ENCODE measurements around the gene ARSB.

ARSB gene

GRCh38 chr5:78805474-78806124 lies 179.5 kb downstream of the ARSB start:
- no peak for DNase-seq (ENCODE audit: low spot score)

GRCh38 chr5:78804995-78805394 lies 180.1 kb downstream of the ARSB start:
- DNase-seq (ENCODE audit: low spot score) = no peak

GRCh38 chr5:78803941-78804340 lies 181.2 kb downstream of the ARSB start:
- DNase-seq (ENCODE audit: low spot score) = no peak

GRCh38 chr5:78803353-78803752 lies 181.8 kb downstream of the ARSB start:
- no peak for DNase-seq (ENCODE audit: low spot score)

- no peak for DNase-seq (ENCODE audit: low spot score)
These were observed 183.7 kb downstream of the ARSB start for GRCh38 chr5:78801413-78801812.

- no peak for DNase-seq (ENCODE audit: low spot score)
These were observed 185.7 kb downstream of the ARSB start for GRCh38 chr5:78799266-78800017.

GRCh38 chr5:78798673-78799029 lies 186.5 kb downstream of the ARSB start:
- DNase-seq (ENCODE audit: low spot score) = no peak

GRCh38 chr5:78797936-78798672 lies 187.0 kb downstream of the ARSB start:
- DNase-seq (ENCODE audit: low spot score) = no peak

- DNase-seq (ENCODE audit: low spot score) = peak; percentile 14
These were observed 189.4 kb downstream of the ARSB start for GRCh38 chr5:78795757-78796156.

- DNase-seq (ENCODE audit: low spot score) = no peak
These were observed 190.4 kb downstream of the ARSB start for GRCh38 chr5:78794693-78795215.

- no peak for DNase-seq (ENCODE audit: low spot score)
These were observed 191.0 kb downstream of the ARSB start for GRCh38 chr5:78793907-78794662.

- no peak for DNase-seq (ENCODE audit: low spot score)
These were observed 192.6 kb downstream of the ARSB start for GRCh38 chr5:78792345-78793055.

GRCh38 chr5:78791501-78792100 lies 193.5 kb downstream of the ARSB start:
- no peak for DNase-seq (ENCODE audit: low spot score)

GRCh38 chr5:78787783-78788182 lies 197.3 kb downstream of the ARSB start:
- no peak for DNase-seq (ENCODE audit: low spot score)

- no peak for DNase-seq (ENCODE audit: low spot score)
These were observed 199.7 kb downstream of the ARSB start for GRCh38 chr5:78785454-78785853.

- DNase-seq (ENCODE audit: low spot score) = no peak
These were observed 201.5 kb downstream of the ARSB start for GRCh38 chr5:78783434-78784130.

- no peak for DNase-seq (ENCODE audit: low spot score)
These were observed 202.4 kb downstream of the ARSB start for GRCh38 chr5:78782728-78783127.

- no peak for DNase-seq (ENCODE audit: low spot score)
These were observed 203.4 kb downstream of the ARSB start for GRCh38 chr5:78781611-78782286.

GRCh38 chr5:78779771-78780616 lies 205.1 kb downstream of the ARSB start:
- DNase-seq (ENCODE audit: low spot score) = no peak
